Stimulated activated CD8-positive, alpha-beta memory T cell treated with anti-CD3 and anti-CD28 coated beads, Interleukin-7, amount 100 ng/mL, for 24 hours (primary cell): ENCODE data around the gene TMPRSS3.

Experiments used
- DNase-seq: peaks from one replicate; pipeline ENCODE4 v3.0.0-alpha.2; 2020; ENCODE audit warnings: low read depth

Gene TMPRSS3

GRCh38 chr21:42407476-42407875 is 11.6 kb upstream of the TMPRSS3 start:
- DNase-seq: no peak

DNA sequence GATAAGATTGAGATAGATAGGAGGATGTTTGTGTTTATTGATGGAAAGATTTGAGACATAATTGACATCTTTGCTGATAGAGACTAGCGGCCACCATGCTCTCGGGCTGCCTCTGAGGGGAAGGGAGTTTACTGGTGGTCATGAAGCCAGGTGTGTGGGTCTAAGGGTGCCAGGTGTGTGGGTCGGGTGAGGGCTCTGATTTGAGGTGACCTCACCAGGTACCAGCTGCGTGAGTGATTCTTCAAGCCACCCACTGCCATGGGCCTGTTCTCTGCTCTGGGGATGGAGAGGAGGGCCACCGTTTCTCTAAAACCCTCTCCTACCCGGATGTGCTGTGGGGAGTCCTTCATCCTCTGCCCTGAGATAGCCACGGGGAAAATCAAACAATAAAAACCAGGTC is 11.0 kb upstream of the TMPRSS3 start:
- DNase-seq: no peak

DNA sequence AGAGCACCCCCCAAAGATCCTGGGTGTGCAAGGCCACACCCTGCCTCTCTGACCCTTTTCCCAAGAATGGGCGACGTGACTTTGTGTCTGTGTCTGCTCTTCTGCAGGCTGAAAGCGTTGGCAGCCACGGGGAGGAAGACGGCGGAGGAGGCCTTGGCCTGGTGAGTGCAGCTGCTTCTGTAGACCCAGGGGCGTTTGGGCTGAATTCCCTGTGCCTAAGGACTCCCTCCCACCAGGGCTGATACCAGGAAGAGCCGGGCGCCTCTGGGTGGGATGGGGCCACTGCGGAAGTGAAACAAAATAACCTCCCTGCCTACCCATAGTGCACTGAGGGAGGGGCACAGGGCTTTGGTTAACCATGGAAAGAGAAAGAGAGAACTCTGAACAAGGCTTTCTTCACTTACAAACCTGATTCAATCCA is 10.4 kb upstream of the TMPRSS3 start:
- no peak for DNase-seq

DNA sequence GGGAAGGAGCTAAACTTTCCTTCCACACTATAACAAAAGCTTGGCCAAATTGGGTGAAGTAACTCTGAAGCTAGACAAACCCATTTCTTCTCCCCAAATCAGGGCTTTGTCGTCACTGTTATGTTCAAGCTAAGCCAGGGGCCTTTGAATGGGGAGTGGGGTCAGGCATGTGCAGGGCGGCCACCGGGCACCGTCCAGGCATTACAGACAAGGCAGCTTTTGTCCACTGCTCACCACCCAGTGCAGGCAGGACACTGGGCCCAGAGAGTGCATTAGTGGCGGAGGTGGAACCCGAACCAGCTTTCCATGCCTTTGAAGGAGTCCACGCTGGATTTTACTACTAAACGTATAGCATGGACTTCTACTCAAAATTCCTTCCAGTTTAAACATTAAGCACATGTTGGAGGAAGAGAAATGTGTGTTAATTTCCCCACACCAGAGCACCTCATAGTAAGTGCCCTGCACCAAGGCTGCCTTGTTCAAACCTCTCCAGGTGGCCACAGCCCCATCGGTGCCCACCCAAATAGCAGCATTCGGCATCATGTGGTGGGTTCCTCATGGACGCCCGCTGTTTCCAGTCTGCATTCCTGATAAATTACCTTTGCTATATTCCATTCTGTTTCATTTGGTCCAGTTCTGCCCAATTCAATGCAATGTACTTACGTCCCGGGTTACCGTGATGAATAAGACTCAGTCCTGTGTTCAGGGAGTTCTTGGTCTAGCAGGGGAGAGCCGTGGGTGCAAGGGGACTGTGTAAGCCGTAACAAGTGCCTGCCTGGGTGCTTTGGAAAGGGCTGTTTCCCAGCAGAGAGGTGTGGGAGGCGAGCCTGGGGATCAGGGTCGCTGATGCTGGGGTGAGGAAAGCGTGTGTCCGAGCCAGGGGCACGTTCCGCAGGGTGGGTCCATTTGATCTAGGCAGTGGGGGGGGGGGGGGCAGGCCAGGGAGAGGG is 9.5 kb upstream of the TMPRSS3 start:
- DNase-seq: no peak

DNA sequence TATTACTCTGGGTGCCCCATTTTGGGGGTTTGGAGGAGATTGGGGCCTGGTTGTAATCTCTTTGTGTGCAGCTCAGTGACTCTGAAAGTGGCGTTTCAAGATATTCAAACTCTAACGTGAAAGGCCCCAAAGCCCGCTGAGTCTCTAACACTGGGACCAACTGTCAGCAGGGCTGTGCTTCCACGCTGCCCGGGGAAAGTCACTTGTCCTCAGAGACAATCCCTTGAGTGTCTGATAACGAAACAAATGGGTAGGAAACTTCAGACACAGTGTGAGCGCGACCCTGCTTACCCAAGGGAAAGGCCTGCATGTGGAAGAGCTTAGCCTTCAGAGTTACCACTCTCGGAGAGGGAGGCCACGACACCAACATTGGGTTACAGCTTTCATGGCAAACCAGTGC is 8.7 kb upstream of the TMPRSS3 start:
- DNase-seq: no peak

DNA sequence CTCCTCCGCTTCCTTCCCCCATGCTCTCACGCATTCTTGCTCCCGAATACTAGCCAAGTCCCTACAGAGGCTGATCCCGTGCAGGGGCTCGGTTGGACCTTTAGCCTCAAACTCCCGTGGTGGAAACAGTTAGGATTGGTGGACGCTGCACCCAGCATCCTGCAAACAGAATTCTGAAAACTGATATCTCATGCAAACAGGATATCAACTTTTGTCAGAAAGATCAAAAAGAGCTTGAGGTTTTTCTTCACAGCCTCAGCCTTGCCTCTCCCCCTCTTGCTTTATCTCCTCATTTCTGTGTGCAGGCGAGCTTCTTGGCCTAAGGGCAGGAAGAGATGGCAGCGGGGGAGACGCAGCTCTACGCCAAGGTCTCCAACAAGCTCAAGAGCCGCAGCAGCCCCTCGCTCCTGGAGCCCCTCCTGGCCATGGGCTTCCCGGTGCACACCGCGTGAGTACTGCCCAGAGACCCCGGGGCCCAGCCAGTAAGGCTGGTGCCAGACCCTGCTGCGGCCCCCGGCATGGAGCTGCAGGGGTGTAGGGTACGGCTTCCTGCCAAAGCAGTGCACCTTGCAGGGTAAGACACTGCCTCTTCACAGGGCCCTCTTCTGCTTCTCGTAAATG is 7.9 kb upstream of the TMPRSS3 start, which contains the start of gene UBASH3A:
Gene UBASH3A, plus strand, starts transcription at position 292 of the 621 bp plus-strand sequence. Its CDS starts 44 bp downstream, at position 336.
- DNase-seq: no peak

GRCh38 chr21:42401820-42402251 is 6.0 kb upstream of the TMPRSS3 start:
- no peak for DNase-seq

GRCh38 chr21:42401154-42401553 is 5.3 kb upstream of the TMPRSS3 start:
- no peak for DNase-seq

DNA sequence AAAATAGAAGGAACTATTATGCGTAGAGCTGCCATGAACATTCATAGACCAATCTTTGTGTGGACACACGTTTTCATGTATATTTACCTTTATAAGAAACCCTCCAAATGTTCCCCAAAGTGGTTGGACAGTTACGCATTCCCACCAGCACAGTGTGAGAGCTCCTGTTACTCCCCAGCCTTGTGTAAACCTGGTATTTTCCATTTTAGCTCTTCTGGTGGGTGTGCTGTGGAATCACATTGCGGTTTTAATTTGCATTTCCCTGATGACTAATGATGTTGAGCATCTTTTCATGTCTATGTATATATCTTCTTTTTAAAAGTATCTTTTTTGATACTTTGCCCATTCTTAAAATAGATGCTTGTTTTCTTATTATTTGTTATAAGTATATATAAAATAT is 4.7 kb upstream of the TMPRSS3 start:
- no peak for DNase-seq

GRCh38 chr21:42398436-42399028 is 2.7 kb upstream of the TMPRSS3 start:
- DNase-seq: no peak

- DNase-seq: no peak
Observed at GRCh38 chr21:42397746-42398394, 2.0 kb upstream of the TMPRSS3 start.

DNA sequence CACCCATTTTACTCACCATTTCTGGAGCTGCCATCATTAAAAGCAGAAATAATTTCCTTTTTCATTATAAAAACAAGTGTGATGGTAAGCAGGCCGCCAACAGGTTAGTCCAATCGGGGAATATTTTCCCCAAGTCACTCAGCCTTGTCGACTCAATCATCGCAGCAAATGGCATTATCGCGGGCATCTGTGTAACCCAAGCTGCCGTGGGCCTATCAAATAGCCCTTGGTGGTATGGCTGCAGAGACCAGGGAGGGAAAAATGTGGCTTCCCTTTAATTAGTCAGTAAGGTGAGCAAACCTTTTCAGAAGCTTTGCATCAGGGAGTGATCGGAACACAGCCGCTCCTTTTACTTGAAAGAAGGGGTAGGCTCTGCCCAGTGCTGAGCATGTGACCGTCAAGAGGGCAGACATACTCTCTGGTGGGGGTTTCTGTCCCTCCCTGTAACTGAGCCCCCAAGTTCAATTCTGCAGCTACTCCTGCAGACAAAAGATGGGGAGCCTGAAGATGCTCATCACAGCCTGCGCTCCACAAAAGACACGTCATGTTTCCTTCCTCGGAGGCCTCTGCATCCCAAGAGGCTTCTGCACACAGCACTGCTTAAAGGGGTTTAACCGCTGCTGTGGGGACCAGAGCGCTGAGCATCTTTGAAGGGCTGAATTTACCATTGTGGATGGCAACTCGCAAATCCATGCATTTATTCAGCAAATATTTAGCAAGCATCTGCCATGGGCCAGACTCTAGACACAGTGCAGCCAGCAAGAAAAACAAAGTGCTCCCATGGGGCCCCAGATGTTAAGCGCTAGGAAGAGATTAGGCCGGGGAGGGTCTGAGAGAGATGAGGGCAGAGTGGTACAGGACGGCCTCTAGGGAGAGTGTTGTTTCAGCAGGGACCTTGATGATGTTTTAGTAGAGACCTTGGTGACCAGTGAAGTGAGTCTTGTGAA is 1.2 kb upstream of the TMPRSS3 start:
- no peak for DNase-seq

GRCh38 chr21:42395302-42395701 is 550 bp downstream of the TMPRSS3 start:
- DNase-seq: no peak

DNA sequence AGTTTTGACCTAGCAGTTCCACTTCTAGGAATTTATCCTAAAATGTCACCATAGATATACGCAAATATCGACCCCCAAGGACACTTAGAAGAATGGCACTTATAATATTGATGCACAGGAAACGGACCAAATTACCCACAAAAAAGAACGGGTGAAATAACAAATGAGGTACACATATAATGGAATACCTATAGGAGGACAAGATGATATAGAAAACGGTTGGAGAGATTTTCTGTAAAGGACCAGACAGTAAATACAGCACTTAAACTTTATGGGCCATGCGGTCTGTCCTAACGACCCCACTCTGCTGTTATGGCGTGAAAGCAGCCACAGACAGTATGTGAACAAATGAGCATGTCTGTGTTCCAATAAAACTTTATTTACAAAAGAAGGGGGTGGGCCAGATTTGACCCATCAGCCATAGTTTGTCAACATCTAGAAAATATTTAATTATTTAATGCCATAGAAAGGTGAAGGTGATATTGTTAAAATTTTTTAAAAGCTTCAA is 2.4 kb downstream of the TMPRSS3 start:
- DNase-seq: no peak

- DNase-seq: no peak
Observed at GRCh38 chr21:42392731-42393442, 3.0 kb downstream of the TMPRSS3 start.

GRCh38 chr21:42391297-42391696 is 4.6 kb downstream of the TMPRSS3 start:
- no peak for DNase-seq

DNA sequence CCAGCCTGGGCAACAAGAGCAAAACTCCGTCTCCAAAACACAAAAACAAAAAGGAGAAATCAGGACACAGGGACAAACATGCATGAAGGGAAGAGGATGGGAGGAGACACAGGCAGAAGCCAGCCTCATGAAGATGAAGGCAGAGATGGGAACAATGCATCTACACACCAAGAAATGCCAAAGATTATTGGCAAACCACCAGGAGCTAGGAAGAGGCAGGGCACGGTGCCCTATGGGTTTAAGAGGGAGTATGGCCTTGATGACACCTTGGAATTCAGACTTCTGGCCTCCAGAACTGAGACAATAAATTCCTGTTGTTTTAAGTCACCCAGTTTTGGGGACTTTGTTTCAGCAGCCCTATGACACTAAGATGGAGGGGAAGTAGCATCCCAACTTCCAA is 5.2 kb downstream of the TMPRSS3 start:
- DNase-seq: no peak

- DNase-seq: no peak
Observed at GRCh38 chr21:42390193-42390592, 5.7 kb downstream of the TMPRSS3 start.

- DNase-seq: no peak
Observed at GRCh38 chr21:42389449-42389835, 6.4 kb downstream of the TMPRSS3 start.

DNA sequence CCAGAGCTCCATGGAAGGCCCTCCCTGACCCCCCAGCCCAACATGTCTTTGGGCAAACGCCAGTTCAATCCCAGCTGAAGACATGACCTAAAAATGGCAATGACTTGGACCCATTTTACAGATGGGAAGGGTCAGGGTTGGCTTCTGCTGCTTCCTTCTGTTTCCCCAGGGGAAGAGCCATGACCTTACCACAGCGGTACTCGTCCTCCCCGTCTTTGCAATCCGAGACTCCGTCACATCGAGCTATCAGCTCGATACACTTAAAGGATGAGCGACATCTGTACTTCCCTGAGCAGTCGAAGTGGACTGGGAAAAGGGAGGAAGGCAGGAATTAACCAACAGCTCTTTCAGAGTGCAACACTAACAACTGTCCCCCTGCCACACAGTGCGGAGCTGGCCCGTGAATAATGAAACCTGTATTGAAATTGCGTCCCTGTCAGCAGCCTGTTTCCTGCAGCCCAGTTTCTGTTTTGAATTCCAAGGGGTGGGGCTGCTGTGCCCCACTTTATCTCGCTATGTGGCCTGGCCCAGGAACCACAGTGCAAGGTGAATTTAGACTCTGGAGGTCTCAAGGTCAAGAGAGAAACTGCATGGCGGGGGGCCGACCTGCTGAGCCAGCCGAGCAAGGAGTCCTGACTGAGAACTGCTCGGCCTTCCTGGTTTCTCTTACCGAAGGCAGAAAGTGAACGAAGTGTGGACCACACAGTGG is 7.0 kb downstream of the TMPRSS3 start:
- DNase-seq: no peak
